Measurements from ENCODE around the gene TNFSF13B. TPM values are rescaled to one million over a fixed set of nuclear protein-coding genes. Genes with fewer than 3 reads are reported as not detected.
"Not testable (repeated sequence)": the region's sequence is repeated elsewhere in the genome, so short reads cannot be mapped to it uniquely, and the experiment has no call there.

The TNFSF13B gene
- total and polyA plus RNA-seq, 4 experiments from 2014 or later = 35.8 to 54.6 (median 41.3) TPM

DNA sequence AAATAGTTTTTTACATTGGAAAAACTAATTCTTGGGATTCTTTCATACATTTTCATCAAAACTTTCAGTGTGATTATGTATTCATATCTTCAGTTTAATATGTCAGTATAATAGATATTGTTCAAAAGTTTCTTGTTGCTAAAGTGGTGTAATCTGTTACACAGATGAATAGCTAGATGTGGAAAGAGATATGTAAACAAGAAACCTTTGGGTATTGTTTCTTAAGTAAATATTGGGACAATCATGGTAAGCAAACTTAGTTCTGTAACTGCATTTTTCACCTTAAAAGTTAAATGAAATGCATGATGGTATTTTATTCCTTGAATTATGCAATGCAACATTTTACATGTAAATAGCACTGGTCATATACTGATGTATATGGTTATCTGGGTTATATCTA is 39.1 kb upstream of the TNFSF13B start:
- Histone ChIP-seq H3K4me3 (ENCODE audit: low read length in 2 of 2) (no peak overlapping the region), H3K9me3 (ENCODE audit: control insufficient read depth in 1 of 2, low read length in 2 of 2) (no peaks in the 10 kb centered on the region), H3K27me3 (ENCODE audit: insufficient read depth, low read length) (no peaks in the 10 kb centered on the region), H3K27ac (ENCODE audit: low read depth, low read length) (no peak overlapping the region), H3K4me1 (ENCODE audit: insufficient read depth, low read length) (peaks cover 17% of the 10 kb centered on the region), H3K36me3 (ENCODE audit: insufficient read depth, low read length) (peaks cover 12% of the 10 kb centered on the region)
- no peaks in the 10 kb centered on the region for H3K9me3 Mint-ChIP-seq
- H3K27ac Mint-ChIP-seq = no peak overlapping the region
- no peak overlapping the region for H3K4me3 Mint-ChIP-seq
- H3K36me3 Mint-ChIP-seq = peaks cover 25% of the 10 kb centered on the region in 2 donors
- intact Hi-C loops (cut with micrococcal nuclease) = no loop called here
- ChIA-PET POLR2A (ENCODE audit: partially characterized antibody) (no interaction called here), CTCF (ENCODE audit: partially characterized antibody) (interaction anchor here (1.6 kb wide), 1 partner anchor 278 kb away, joined by 4 read pairs; no protein-coding TSS in a partner anchor)
- peaks cover 23 to 48% (median 39%) of the 10 kb centered on the region in 4 donors for H3K4me1 Mint-ChIP-seq
- H3K27me3 Mint-ChIP-seq = no peaks in the 10 kb centered on the region
- no peak for DNase-seq

DNA sequence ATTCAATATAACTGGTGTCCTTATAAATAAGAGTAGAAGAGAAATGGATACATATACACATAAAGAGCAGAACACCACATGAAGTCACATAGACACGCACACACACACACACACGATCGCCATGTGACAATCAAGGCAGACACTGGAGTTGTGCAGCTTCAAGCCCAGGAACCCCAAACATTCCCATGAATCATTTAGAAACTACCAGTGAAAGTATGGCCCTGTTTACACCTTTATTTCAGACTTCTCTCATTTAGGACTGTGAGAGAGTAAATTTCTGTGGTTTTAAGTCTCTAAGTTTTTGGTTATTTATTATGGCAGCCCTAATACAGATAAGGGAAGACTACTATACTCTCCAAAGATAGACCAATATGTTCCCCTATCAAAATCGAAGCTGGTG is 20.4 kb upstream of the TNFSF13B start:
- CTCF ChIA-PET (ENCODE audit: partially characterized antibody) = no interaction called here
- DNase-seq = no peak
- H3K27me3 Mint-ChIP-seq = no peaks in the 10 kb centered on the region
- intact Hi-C loops (cut with micrococcal nuclease) = no loop called here
- Histone ChIP-seq H3K4me1 (ENCODE audit: insufficient read depth, low read length) (no peaks in the 10 kb centered on the region), H3K27me3 (ENCODE audit: insufficient read depth, low read length) (no peaks in the 10 kb centered on the region), H3K36me3 (ENCODE audit: insufficient read depth, low read length) (no peaks in the 10 kb centered on the region), H3K4me3 (ENCODE audit: low read length in 2 of 2) (no peak overlapping the region), H3K27ac (ENCODE audit: low read depth, low read length) (no peak overlapping the region), H3K9me3 (ENCODE audit: control insufficient read depth in 1 of 2, low read length in 2 of 2) (no peaks in the 10 kb centered on the region)
- POLR2A ChIA-PET (ENCODE audit: partially characterized antibody) = no interaction called here
- H3K36me3 Mint-ChIP-seq = peaks cover 19 to 20% of the 10 kb centered on the region in 2 donors
- H3K4me1 Mint-ChIP-seq = peaks cover 0 to 5% (median 0%) of the 10 kb centered on the region in 4 donors
- no peak overlapping the region for H3K4me3 Mint-ChIP-seq
- H3K9me3 Mint-ChIP-seq = peaks cover 5 to 39% (median 25%) of the 10 kb centered on the region in 8 donors
- H3K27ac Mint-ChIP-seq = peak overlapping the region in 2 of 7 donors; percentile 12 to 53

DNA sequence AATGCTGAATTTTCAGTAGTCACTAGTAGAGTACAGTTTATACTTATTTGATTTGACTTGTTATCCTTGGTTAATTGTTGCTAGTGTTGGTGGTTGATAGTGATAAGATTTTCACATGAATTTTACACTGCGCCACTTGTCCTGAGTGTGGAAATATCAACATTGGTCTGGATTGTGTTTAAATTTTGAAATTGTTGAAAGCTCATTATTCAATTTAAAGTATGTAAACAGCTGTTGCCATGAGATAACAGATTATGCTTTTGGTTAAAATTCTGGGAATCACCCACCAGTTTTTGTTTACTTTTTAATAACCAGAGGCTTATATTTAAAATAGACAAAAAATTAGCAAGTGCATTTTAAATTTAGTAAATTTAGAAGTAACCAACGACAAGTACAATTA is 12.3 kb upstream of the TNFSF13B start:
- H3K9me3 ChIP-seq (ENCODE audit: control insufficient read depth in 1 of 2, low read length in 2 of 2) = no peaks in the 10 kb centered on the region
- H3K27ac ChIP-seq (ENCODE audit: low read depth, low read length) = no peak overlapping the region
- H3K27me3 ChIP-seq (ENCODE audit: insufficient read depth, low read length) = no peaks in the 10 kb centered on the region
- peaks cover 0 to 8% (median 0%) of the 10 kb centered on the region in 8 donors for H3K9me3 Mint-ChIP-seq
- no peaks in the 10 kb centered on the region for H3K27me3 Mint-ChIP-seq
- DNase-seq = no peak
- H3K27ac Mint-ChIP-seq = peak overlapping the region in 1 of 7 donors; percentile 27
- H3K36me3 ChIP-seq (ENCODE audit: insufficient read depth, low read length) = no peaks in the 10 kb centered on the region
- H3K4me1 ChIP-seq (ENCODE audit: insufficient read depth, low read length) = no peaks in the 10 kb centered on the region
- peaks cover 16 to 21% of the 10 kb centered on the region in 2 donors for H3K36me3 Mint-ChIP-seq
- H3K4me3 Mint-ChIP-seq = no peak overlapping the region
- ChIA-PET CTCF (ENCODE audit: partially characterized antibody) (no interaction called here), POLR2A (ENCODE audit: partially characterized antibody) (no interaction called here)
- no peak overlapping the region for H3K4me3 ChIP-seq (ENCODE audit: low read length in 2 of 2)
- peaks cover 0 to 5% (median 0%) of the 10 kb centered on the region in 4 donors for H3K4me1 Mint-ChIP-seq
- intact Hi-C loops (cut with micrococcal nuclease) = loop anchor here (2.0 kb wide), 1 partner anchor 540 kb away; no protein-coding TSS in a partner anchor

DNA sequence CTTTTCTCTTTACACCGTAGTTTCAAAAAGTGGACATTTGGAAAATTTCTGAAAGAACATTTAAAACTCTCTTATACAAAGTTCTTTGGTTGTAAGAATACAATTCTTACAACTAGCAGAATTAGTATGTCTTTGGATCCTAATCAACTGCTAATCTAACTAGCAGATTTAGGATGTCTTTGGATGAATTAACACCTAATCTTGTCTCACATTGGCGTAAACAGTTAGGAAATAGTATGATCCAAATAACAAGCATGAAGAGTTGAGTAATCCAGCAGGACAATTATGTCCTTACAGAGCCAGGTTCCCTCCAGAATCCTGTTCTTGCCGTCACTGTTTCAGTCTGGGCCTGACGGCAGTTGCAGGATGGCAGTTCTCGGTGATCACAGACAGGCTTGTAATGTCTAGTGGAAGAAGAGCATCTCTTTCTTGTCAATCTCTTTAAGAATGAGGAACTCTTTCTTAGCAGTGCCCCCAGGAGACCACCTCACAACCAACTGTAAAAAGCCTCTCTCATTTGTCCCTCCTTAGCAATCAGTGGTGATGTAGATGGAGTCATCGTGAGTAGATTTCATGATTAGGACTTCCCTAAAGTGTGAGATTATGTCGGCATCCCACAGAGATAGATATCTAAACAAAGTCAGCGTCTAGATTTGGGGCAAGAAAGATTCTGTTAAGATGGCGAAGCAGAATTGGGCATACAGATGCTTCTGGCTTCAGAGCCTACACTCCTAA is 5.7 kb upstream of the TNFSF13B start:
- Histone ChIP-seq H3K4me3 (ENCODE audit: low read length in 2 of 2) (no peak overlapping the region), H3K36me3 (ENCODE audit: insufficient read depth, low read length) (no peaks in the 10 kb centered on the region), H3K27ac (ENCODE audit: low read depth, low read length) (no peak overlapping the region), H3K9me3 (ENCODE audit: control insufficient read depth in 1 of 2, low read length in 2 of 2) (no peaks in the 10 kb centered on the region), H3K27me3 (ENCODE audit: insufficient read depth, low read length) (no peaks in the 10 kb centered on the region), H3K4me1 (ENCODE audit: insufficient read depth, low read length) (peaks cover 11% of the 10 kb centered on the region)
- Mint-ChIP-seq H3K9me3 (peaks cover 0 to 3% (median 0%) of the 10 kb centered on the region in 8 donors), H3K36me3 (peaks cover 5 to 20% of the 10 kb centered on the region in 2 donors), H3K27me3 (no peaks in the 10 kb centered on the region), H3K4me3 (no peak overlapping the region), H3K4me1 (peaks cover 17 to 30% (median 20%) of the 10 kb centered on the region in 4 donors), H3K27ac (no peak overlapping the region)
- no peak for DNase-seq
- CTCF ChIA-PET (ENCODE audit: partially characterized antibody) = interaction anchor here (1.1 kb wide), 1 partner anchor 38 kb away, joined by 3 read pairs; no protein-coding TSS in a partner anchor
- intact Hi-C loops (cut with micrococcal nuclease) = no loop called here
- POLR2A ChIA-PET (ENCODE audit: partially characterized antibody) = no interaction called here

DNA sequence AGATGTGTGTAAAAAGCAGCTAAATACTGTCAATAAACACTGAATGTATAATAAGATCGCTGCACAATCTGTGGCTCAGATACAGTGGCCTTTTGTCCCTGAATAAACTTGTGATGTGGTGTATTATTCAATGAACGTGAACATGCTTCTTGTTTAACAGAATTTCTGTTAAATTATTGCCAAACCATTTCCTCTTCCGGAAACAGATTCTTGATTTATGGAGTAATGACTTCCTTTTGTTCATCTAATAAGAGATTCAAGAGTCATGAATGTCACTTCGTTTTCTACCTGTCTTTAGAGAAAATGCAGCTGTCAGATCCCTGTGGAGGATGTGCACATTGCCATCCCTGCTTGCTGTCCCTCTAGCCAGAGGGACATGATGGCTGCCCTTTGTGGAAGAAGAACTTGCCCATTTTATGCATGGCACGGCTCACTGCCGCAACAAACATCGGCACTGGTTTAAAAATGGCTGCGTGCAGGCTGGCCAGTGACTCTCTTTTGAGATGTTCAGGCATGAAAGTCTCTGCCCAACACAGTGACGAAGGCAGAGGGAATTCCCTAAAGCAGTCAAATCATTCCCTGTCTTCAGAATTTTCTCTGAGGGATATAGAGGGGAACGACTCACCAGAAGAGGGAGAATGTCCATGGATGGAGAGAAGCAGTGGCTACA is 3.1 kb upstream of the TNFSF13B start:
- peaks cover 28% of the 10 kb centered on the region for H3K4me1 ChIP-seq (ENCODE audit: insufficient read depth, low read length)
- no peaks in the 10 kb centered on the region for H3K9me3 ChIP-seq (ENCODE audit: control insufficient read depth in 1 of 2, low read length in 2 of 2)
- peak overlapping the region in 7 of 8 donors; percentile 13 to 79 (median 55) for H3K4me3 Mint-ChIP-seq
- H3K4me3 ChIP-seq (ENCODE audit: low read length in 2 of 2) = no peak overlapping the region
- intact Hi-C loops (cut with micrococcal nuclease) = loop anchor here (2.0 kb wide), 1 partner anchor 48 kb away; the partner anchor contains the start of gene ABHD13
- peaks cover 0 to 3% (median 0%) of the 10 kb centered on the region in 8 donors for H3K9me3 Mint-ChIP-seq
- no peak overlapping the region for H3K27ac ChIP-seq (ENCODE audit: low read depth, low read length)
- DNase-seq = no peak
- ChIA-PET CTCF (ENCODE audit: partially characterized antibody) (interaction anchor here (0.6 kb wide), 1 partner anchor 241 kb away, joined by 4 read pairs; no protein-coding TSS in a partner anchor), POLR2A (ENCODE audit: partially characterized antibody) (no interaction called here)
- peak overlapping the region in 6 of 7 donors; percentile 18 to 91 (median 89) for H3K27ac Mint-ChIP-seq
- H3K36me3 ChIP-seq (ENCODE audit: insufficient read depth, low read length) = no peaks in the 10 kb centered on the region
- H3K4me1 Mint-ChIP-seq = peaks cover 32 to 51% (median 39%) of the 10 kb centered on the region in 4 donors
- peaks cover 5 to 17% of the 10 kb centered on the region in 2 donors for H3K36me3 Mint-ChIP-seq
- no peaks in the 10 kb centered on the region for H3K27me3 Mint-ChIP-seq
- no peaks in the 10 kb centered on the region for H3K27me3 ChIP-seq (ENCODE audit: insufficient read depth, low read length)

DNA sequence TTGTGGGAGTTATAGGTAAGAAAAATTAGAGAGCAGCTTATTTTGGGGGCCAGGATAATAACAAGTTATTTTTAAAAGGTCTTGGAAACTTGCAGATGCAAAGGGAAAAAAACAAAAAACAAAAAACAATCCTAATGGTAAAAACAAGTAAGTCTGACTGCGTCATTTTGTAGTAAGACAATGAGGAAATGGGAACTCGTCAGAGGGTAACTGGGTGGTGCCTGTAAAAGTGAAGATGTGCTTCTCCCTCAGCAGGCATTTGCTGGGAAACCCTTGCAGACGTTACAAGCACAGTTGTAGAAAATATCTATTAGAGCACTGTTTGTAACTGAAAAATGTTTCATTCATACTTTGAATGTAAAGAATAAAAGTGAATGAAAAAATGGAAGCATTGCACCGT is 2.2 kb upstream of the TNFSF13B start:
- H3K36me3 Mint-ChIP-seq = peaks cover 0 to 10% of the 10 kb centered on the region in 2 donors
- peaks cover 0 to 3% (median 0%) of the 10 kb centered on the region in 8 donors for H3K9me3 Mint-ChIP-seq
- no peaks in the 10 kb centered on the region for H3K27me3 Mint-ChIP-seq
- no peak for DNase-seq
- POLR2A ChIA-PET (ENCODE audit: partially characterized antibody) = no interaction called here
- peaks cover 32 to 56% (median 40%) of the 10 kb centered on the region in 4 donors for H3K4me1 Mint-ChIP-seq
- Histone ChIP-seq H3K36me3 (ENCODE audit: insufficient read depth, low read length) (no peaks in the 10 kb centered on the region), H3K4me3 (ENCODE audit: low read length in 2 of 2) (no peak overlapping the region), H3K4me1 (ENCODE audit: insufficient read depth, low read length) (peaks cover 28% of the 10 kb centered on the region), H3K27ac (ENCODE audit: low read depth, low read length) (no peak overlapping the region), H3K9me3 (ENCODE audit: control insufficient read depth in 1 of 2, low read length in 2 of 2) (no peaks in the 10 kb centered on the region), H3K27me3 (ENCODE audit: insufficient read depth, low read length) (no peaks in the 10 kb centered on the region)
- peak overlapping the region in 2 of 8 donors; percentile 4 to 17 for H3K4me3 Mint-ChIP-seq
- CTCF ChIA-PET (ENCODE audit: partially characterized antibody) = no interaction called here
- peak overlapping the region in 5 of 7 donors; percentile 18 to 91 (median 88) for H3K27ac Mint-ChIP-seq
- intact Hi-C loops (cut with micrococcal nuclease) = loop anchor here (2.0 kb wide), 1 partner anchor 49 kb away; the partner anchor contains the start of gene ABHD13

DNA sequence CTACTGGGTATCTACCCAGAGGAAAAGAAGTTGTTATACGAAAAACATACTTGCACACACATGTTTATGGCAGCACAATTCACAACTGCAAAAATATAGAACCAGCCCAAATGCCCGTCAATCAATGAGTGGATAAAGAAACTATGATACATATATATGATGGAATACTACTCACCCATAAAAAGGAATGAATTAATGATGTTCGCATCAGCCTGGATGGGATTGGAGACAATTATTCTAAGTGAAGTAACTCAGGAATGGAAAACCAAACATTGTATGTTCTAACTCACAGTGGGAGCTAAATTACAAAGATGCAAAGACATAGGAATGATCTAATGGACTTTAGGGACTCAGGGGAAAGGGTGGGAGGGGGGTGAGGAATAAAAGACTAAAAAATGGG is 1.7 kb upstream of the TNFSF13B start:
- H3K4me1 ChIP-seq (ENCODE audit: insufficient read depth, low read length) = peaks cover 31% of the 10 kb centered on the region
- H3K4me3 ChIP-seq (ENCODE audit: low read length in 2 of 2); H3K36me3 Mint-ChIP-seq; H3K9me3 ChIP-seq (ENCODE audit: control insufficient read depth in 1 of 2, low read length in 2 of 2); H3K36me3 ChIP-seq (ENCODE audit: insufficient read depth, low read length); H3K27me3 Mint-ChIP-seq; CTCF ChIA-PET (ENCODE audit: partially characterized antibody); H3K27me3 ChIP-seq (ENCODE audit: insufficient read depth, low read length); POLR2A ChIA-PET (ENCODE audit: partially characterized antibody); H3K27ac ChIP-seq (ENCODE audit: low read depth, low read length); DNase-seq; H3K9me3 Mint-ChIP-seq: not testable (repeated sequence)
- Mint-ChIP-seq H3K27ac (peak overlapping the region in 6 of 7 donors; percentile 34 to 91 (median 88)), H3K4me1 (peaks cover 32 to 60% (median 42%) of the 10 kb centered on the region in 4 donors), H3K4me3 (peak overlapping the region in 1 of 8 donors; percentile 17)
- intact Hi-C loops (cut with micrococcal nuclease) = loop anchor here (2.0 kb wide), 1 partner anchor 49 kb away; the partner anchor contains the start of gene ABHD13
